HCT116 (cell line): ENCODE measurements around the gene GMDS. TPM values are rescaled to one million over a fixed set of nuclear protein-coding genes. Genes with fewer than 3 reads are reported as not detected.

Experiments used
- ATAC-seq: fragments of 200-7000 bp; cut with Tn5 transposase; 2 replicates; pipeline ENCODE4 v1.9.1; 2020; ENCODE audit warnings: mild to moderate bottlenecking, moderate library complexity
- BruUV-seq: library from RNA; stranded (reverse); fragments of 400-500 nt; replicated peaks from 2 replicates; lab custom pipeline; 2021; lab: Mats Ljungman, UMichigan
- CTCF ChIA-PET: fragments of 300-600 bp; sonication (Branson Sonifier 250); formaldehyde crosslinking; loops from one replicate; lab custom pipeline; 2021; ENCODE audit warnings: antibody characterized with exemption; lab: Charles Lee
- POLR2A ChIA-PET: fragments of 300-600, 350-600 bp; sonication (Branson Sonifier 250); formaldehyde crosslinking; loops from one replicate; lab custom pipeline; 2021; ENCODE audit warnings: antibody characterized with exemption; lab: Charles Lee
- RAD21 ChIA-PET, 2 experiments: fragments of 300-600 bp; sonication (Branson Sonifier 250); formaldehyde crosslinking; loops; one replicate each; lab custom pipeline; 2023; ENCODE audit warnings: low total read pairs in 2 of 2; ENCODE audit not compliant: uncharacterized antibody in 2 of 2, unreplicated experiment in 2 of 2, low non-redundant PET in 1 of 2; lab: Charles Lee
- DNase-seq: peaks from one replicate; pipeline ENCODE4 v3.0.0-alpha.2; 2010; ENCODE audit warnings: low read depth, low spot score
- H2AFZ ChIP-seq: fragments of 200-600 bp; shearing (Covaris generic), sonication (generic); 2 replicates; pipeline ENCODE4 v1.6.1; 2017; ENCODE audit warnings: low read depth, mixed run types, mixed read lengths, antibody characterized with exemption, low read length; ENCODE audit not compliant: poor library complexity, severe bottlenecking
- H3K27ac ChIP-seq: 2 replicates; pipeline ENCODE4 v1.5.1; 2012; ENCODE audit warnings: low read depth, low read length
- H3K27me3 ChIP-seq: fragments of 200-600 bp; sonication (generic); 2 replicates; pipeline ENCODE4 v1.6.1; 2016; ENCODE audit warnings: mixed run types, low read length, mixed read lengths; ENCODE audit not compliant: insufficient read depth
- H3K36me3 ChIP-seq, 2 experiments: fragments of 200-500 bp in 1 of 2; fragments of 200-600 bp in 1 of 2; sonication (Bioruptor generic) in 1 of 2; sonication (generic) in 1 of 2; 2 replicates each; pipeline versions ENCODE4 v1.5.1 to v1.6.1; 2014 to 2016; ENCODE audit warnings: low read length in 2 of 2, inconsistent platforms in 1 of 2, mixed read lengths in 1 of 2, mixed run types in 1 of 2; ENCODE audit not compliant: insufficient read depth in 2 of 2, control insufficient read depth in 1 of 2
- H3K4me1 ChIP-seq, 2 experiments: fragments of 200-600 bp in 1 of 2; sonication (generic) in 1 of 2; 2 replicates each; pipeline versions ENCODE4 v1.5.1 to v1.6.1; 2012 to 2017; ENCODE audit warnings: low read length in 2 of 2, inconsistent platforms in 1 of 2, mild to moderate bottlenecking in 1 of 2, mixed read lengths in 1 of 2, mixed run types in 1 of 2, moderate library complexity in 1 of 2; ENCODE audit not compliant: insufficient read depth in 2 of 2, control insufficient read depth in 1 of 2
- H3K4me2 ChIP-seq: fragments of 200-600 bp; sonication (generic); 2 replicates; pipeline ENCODE4 v1.6.1; 2017; ENCODE audit warnings: mixed run types, low read length, mixed read lengths
- H3K4me3 ChIP-seq, 2 experiments: fragments of 200-600 bp in 1 of 2; sonication (generic) in 1 of 2; replicated peaks in 1 of 2; 2 replicates each; pipeline ENCODE4 v1.5.1; 2011 to 2016; ENCODE audit warnings: low read length in 2 of 2, control low read depth in 1 of 2, low read depth in 1 of 2, mild to moderate bottlenecking in 1 of 2, mixed read lengths in 1 of 2, mixed run types in 1 of 2
- H3K79me2 ChIP-seq: fragments of 200-600 bp; sonication (generic); 2 replicates; pipeline ENCODE4 v1.6.1; 2017; ENCODE audit warnings: mild to moderate bottlenecking, mixed run types, low read length, moderate library complexity, mixed read lengths; ENCODE audit not compliant: insufficient read depth
- H3K9ac ChIP-seq: fragments of 200-600 bp; sonication (generic); 2 replicates; pipeline ENCODE4 v1.6.1; 2016; ENCODE audit warnings: low read length, mixed read lengths
- H3K9me2 ChIP-seq: fragments of 200-600 bp; sonication (generic), shearing (Covaris generic); 2 replicates; pipeline ENCODE4 v1.6.1; 2017; ENCODE audit warnings: mixed run types, mild to moderate bottlenecking, moderate library complexity; ENCODE audit not compliant: insufficient read depth
- H3K9me3 ChIP-seq, 2 experiments: fragments of 200-500 bp in 1 of 2; fragments of 200-600 bp in 1 of 2; sonication (Bioruptor generic) in 1 of 2; sonication (generic) in 1 of 2; 2 replicates each; pipeline ENCODE4 v1.6.1; 2014 to 2017; ENCODE audit warnings: low read length in 2 of 2, mixed read lengths in 2 of 2, inconsistent platforms in 1 of 2, low read depth in 1 of 2, mild to moderate bottlenecking in 1 of 2, mixed run types in 1 of 2, moderate library complexity in 1 of 2; ENCODE audit not compliant: control insufficient read depth in 1 of 2, insufficient read depth in 1 of 2
- H4K20me1 ChIP-seq: fragments of 200-600 bp; sonication (generic), shearing (Covaris generic); 2 replicates; pipeline ENCODE4 v1.6.1; 2017; ENCODE audit warnings: mixed run types, mild to moderate bottlenecking, moderate library complexity; ENCODE audit not compliant: insufficient read depth
- CBX3 ChIP-seq: IDR thresholded peaks from 2 replicates; pipeline ENCODE4 v1.6.1; 2012; ENCODE audit warnings: low read depth
- EGR1 ChIP-seq: IDR thresholded peaks from 2 replicates; pipeline ENCODE4 v1.6.1; 2012; ENCODE audit warnings: low read depth
- POLR2AphosphoS5 ChIP-seq: IDR thresholded peaks from 2 replicates; pipeline ENCODE4 v1.6.1; 2011; ENCODE audit warnings: mild to moderate bottlenecking, low read depth, low read length, moderate library complexity
- SP1 ChIP-seq: IDR thresholded peaks from 2 replicates; pipeline ENCODE4 v1.6.1; 2012; ENCODE audit warnings: low read depth
- YY1 ChIP-seq: IDR thresholded peaks from 2 replicates; pipeline ENCODE4 v1.6.1; 2011; ENCODE audit warnings: low read length, low read depth, moderate library complexity, mild to moderate bottlenecking; ENCODE audit not compliant: insufficient replicate concordance; ENCODE audit errors: extremely low read depth
- ZFX ChIP-seq: fragments of 450-650 bp; IDR thresholded peaks from 2 replicates; pipeline ENCODE4 v1.6.1; 2017
- ZNF274 ChIP-seq: fragments of 200-500 bp; sonication (Bioruptor generic); IDR thresholded peaks from 2 replicates; pipeline ENCODE4 v1.6.1; 2014; ENCODE audit warnings: mild to moderate bottlenecking, low read depth, low read length, inconsistent platforms
- intact Hi-C: fragments of 100-400 bp; cut with micrococcal nuclease; formaldehyde crosslinking; loops from 2 replicates; pipeline ENCODE4 v1.10.0; 2022
- total RNA-seq: library from RNA; stranded (reverse); gene quantifications from one replicate; pipeline ENCODE4 v1.2.1, GENCODE V29; 2021; ENCODE audit not compliant: unreplicated experiment
- TF ChIP-seq, protein P1 (sequence below): IDR thresholded peaks from 2 replicates; pipeline ENCODE4 v1.6.1; 2012; ENCODE audit warnings: low read depth
- TF ChIP-seq, protein P2 (sequence below): IDR thresholded peaks from 2 replicates; pipeline ENCODE4 v1.6.1; 2011; ENCODE audit warnings: mild to moderate bottlenecking, low read length, moderate library complexity; ENCODE audit not compliant: insufficient replicate concordance; ENCODE audit errors: extremely low read depth
- TF ChIP-seq, protein P3 (sequence below): IDR thresholded peaks from 2 replicates; pipeline ENCODE4 v1.6.1; 2012

Gene GMDS
- total RNA-seq, 1 experiment from 2014 or later, result 34.4 TPM

- no peak overlapping the region for H3K4me3 ChIP-seq
- no peaks in the 10 kb centered on the region for H3K27me3 ChIP-seq
- no peak for TF ChIP-seq EGR1
- TF ChIP-seq POLR2AphosphoS5, result no peak
- TF ChIP-seq, protein P1, sequence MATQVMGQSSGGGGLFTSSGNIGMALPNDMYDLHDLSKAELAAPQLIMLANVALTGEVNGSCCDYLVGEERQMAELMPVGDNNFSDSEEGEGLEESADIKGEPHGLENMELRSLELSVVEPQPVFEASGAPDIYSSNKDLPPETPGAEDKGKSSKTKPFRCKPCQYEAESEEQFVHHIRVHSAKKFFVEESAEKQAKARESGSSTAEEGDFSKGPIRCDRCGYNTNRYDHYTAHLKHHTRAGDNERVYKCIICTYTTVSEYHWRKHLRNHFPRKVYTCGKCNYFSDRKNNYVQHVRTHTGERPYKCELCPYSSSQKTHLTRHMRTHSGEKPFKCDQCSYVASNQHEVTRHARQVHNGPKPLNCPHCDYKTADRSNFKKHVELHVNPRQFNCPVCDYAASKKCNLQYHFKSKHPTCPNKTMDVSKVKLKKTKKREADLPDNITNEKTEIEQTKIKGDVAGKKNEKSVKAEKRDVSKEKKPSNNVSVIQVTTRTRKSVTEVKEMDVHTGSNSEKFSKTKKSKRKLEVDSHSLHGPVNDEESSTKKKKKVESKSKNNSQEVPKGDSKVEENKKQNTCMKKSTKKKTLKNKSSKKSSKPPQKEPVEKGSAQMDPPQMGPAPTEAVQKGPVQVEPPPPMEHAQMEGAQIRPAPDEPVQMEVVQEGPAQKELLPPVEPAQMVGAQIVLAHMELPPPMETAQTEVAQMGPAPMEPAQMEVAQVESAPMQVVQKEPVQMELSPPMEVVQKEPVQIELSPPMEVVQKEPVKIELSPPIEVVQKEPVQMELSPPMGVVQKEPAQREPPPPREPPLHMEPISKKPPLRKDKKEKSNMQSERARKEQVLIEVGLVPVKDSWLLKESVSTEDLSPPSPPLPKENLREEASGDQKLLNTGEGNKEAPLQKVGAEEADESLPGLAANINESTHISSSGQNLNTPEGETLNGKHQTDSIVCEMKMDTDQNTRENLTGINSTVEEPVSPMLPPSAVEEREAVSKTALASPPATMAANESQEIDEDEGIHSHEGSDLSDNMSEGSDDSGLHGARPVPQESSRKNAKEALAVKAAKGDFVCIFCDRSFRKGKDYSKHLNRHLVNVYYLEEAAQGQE, result no peak
- TF ChIP-seq YY1, result no peak
- TF ChIP-seq CBX3, result no peak
- TF ChIP-seq, protein P2, sequence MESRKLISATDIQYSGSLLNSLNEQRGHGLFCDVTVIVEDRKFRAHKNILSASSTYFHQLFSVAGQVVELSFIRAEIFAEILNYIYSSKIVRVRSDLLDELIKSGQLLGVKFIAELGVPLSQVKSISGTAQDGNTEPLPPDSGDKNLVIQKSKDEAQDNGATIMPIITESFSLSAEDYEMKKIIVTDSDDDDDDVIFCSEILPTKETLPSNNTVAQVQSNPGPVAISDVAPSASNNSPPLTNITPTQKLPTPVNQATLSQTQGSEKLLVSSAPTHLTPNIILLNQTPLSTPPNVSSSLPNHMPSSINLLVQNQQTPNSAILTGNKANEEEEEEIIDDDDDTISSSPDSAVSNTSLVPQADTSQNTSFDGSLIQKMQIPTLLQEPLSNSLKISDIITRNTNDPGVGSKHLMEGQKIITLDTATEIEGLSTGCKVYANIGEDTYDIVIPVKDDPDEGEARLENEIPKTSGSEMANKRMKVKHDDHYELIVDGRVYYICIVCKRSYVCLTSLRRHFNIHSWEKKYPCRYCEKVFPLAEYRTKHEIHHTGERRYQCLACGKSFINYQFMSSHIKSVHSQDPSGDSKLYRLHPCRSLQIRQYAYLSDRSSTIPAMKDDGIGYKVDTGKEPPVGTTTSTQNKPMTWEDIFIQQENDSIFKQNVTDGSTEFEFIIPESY, result no peak
- TF ChIP-seq ZNF274, result no peak
- no peak for TF ChIP-seq SP1
- TF ChIP-seq, protein P3, sequence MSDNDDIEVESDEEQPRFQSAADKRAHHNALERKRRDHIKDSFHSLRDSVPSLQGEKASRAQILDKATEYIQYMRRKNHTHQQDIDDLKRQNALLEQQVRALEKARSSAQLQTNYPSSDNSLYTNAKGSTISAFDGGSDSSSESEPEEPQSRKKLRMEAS, result no peak
- TF ChIP-seq ZFX, result no peak
- TF ChIP-seq, all 23 proteins: peak for 0
- intact Hi-C loops, result no loop called here
- no peaks in the 10 kb centered on the region for H4K20me1 ChIP-seq
- RAD21 ChIA-PET, result no interaction called here
- POLR2A ChIA-PET, result no interaction called here
- no peaks in the 10 kb centered on the region for H3K79me2 ChIP-seq
- no peak overlapping the region for H3K27ac ChIP-seq
- no peaks in the 10 kb centered on the region for H3K9me2 ChIP-seq
- no TSS peak for BruUV-seq
- H2AFZ ChIP-seq, result no peak overlapping the region
- DNase-seq (no peak), ATAC-seq (no peak)
- H3K9me3 ChIP-seq, result no peaks in the 10 kb centered on the region
- CTCF ChIA-PET, result no interaction called here
- no peak overlapping the region for H3K9ac ChIP-seq
- H3K4me2 ChIP-seq, result no peak overlapping the region
- peaks cover 17 to 26% of the 10 kb centered on the region in 2 experiments; a peak in 3 of 4 replicates for H3K4me1 ChIP-seq
- no peaks in the 10 kb centered on the region for H3K36me3 ChIP-seq
These were observed 465.0 kb downstream of the GMDS start for GRCh38 chr6:1780251-1780867.
